HG02885 (cell line): Measurements from ENCODE around the gene OTOG.
A peak's percentile ranks its signal among the peaks of the same experiment; 100 is the strongest.

Experiments used
- ATAC-seq: cut with Tn5 transposase; IDR thresholded peaks from one replicate; pipeline ENCODE4 v1.9.1; 2021; ENCODE audit warnings: mild to moderate bottlenecking; ENCODE audit not compliant: unreplicated experiment, poor library complexity

OTOG gene

GRCh38 chr11:17580271-17580670, 33.2 kb downstream of the OTOG start:
- ATAC-seq, result no peak

DNA sequence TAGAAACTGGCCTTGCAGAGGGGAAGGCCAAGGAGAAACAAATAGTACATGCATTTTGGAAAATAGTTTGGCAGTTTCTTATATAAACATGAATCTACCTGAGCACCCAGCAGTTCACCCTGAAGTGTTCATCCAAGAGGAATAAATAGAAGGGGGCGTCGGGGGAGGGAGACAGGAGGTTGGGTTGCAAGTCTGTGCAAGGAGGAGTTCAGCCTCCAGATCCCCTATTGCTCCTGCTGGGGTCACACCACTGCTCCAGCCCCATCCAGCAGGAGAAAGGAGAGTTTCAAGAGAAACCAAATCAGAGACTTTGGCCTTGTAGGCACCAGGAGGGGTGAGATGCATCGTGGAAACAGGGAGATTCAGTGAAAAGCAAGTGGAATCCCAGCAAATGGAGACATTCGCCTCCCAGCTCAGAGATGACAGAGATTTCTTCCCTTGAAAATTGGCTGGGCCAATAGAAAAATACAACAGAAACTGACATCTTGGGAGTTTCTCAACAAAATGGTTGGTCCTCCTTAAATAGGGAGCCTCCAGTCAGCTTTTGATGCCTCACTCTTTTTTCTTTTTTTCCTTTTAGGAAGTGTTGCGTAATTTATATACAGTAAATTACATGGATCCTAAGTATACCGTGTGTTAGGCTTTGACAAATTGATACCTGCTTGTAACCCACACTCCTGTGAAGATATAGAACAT, 34.1 kb downstream of the OTOG start:
- ATAC-seq, result no peak

DNA sequence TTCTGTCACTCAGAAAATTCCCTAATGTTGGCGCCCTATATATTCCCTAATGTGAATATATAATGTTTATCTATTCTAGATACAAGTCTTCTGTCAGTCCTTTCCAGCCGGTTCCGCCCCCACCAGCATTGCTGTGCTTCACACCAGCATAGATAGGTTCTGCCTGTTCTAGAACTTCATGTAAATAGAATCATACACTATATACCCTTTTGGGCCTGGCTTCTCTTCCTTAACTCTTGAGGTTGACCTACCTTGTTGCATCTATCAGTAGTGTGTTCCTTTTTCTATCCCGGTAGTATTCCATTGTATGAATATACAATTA, 34.6 kb downstream of the OTOG start:
- ATAC-seq, result no peak

GRCh38 chr11:17585911-17586695, 39.0 kb downstream of the OTOG start:
- no peak for ATAC-seq

DNA sequence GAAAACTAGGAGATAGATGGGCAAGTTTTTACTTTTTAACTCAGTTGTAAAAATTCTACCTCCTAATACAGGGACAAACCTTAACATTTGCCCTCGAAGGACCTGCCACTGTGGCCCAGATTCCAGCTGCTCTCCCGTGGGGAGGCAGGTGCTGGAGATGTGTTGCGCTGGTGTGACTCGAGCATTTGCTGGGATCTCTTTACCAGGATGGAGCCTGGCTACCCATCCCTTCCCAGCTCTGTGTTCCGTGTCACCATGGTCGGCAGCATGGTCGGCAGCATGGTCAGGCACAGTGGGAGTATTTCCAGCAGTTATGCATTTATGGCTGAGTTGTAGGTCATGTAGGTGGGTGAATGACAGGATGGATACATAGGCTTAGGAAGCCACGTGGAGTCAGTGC, 41.1 kb downstream of the OTOG start:
- no peak for ATAC-seq

DNA sequence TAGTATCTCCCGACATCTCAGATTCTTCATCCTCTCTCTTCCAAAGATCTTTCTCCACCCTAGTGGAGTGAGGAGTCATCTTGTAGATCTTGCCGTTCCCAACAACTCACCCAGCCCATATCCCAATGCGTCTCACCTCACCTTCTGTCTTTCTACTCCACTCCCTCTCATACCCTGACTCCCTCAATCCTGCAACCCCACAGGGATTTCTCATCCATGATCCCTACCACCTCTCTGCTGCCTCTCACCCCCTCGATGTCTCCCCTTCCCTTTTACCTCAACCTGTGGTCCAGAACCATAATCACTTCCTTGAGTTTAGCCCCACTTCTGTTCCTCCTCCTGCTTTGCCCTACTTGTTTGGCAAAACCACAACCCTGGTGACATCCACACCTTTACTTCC, 41.7 kb downstream of the OTOG start:
- no peak for ATAC-seq

- ATAC-seq, result no peak
These were observed 43.4 kb downstream of the OTOG start for GRCh38 chr11:17590463-17590862.

- no peak for ATAC-seq
These were observed 44.2 kb downstream of the OTOG start for GRCh38 chr11:17591293-17591692.

- no peak for ATAC-seq
These were observed 46.6 kb downstream of the OTOG start for GRCh38 chr11:17593466-17594245.

DNA sequence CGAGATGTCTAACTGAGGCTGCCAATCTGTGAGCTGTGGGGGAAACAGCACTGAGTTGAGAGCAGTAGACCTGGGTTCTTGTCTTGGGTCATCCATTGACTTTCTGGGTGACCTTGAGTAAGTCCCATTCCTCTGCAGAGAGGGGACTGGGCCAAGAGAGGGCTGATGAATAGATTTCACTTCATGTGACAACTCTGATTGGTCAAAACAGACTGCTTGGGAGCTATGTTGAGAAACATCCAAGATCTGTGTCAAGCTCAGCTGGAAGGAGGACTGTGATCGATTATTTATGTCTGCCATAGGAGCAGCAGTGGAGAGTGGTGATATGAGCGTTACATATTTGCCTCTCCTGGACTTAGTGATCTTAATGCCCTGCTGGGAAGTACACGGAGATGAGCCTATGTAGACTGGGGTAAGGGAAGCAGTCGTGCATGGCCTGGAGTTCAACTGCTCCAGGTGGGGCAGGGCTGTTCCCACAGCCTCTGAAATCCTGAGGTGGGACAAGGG, 47.7 kb downstream of the OTOG start:
- ATAC-seq, result no peak

GRCh38 chr11:17595526-17596309, 48.7 kb downstream of the OTOG start:
- no peak for ATAC-seq

DNA sequence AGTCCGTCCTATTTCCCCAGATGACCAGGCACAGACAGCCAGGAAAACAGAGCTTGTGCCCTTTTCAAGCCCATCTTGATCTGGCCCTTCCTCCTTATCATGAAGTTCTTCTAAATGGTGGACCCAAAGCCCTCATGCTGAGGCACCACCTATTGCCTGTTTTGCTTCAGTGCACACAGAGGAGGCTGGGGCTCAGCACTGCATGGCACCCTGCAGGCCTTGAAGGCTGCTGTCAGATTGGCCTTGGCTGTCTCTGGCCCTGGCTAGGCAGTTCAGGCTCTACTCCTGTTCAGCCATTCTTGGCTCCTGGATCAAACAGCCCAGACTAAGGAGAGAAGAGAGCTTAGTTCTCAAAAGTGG, 49.2 kb downstream of the OTOG start:
- no peak for ATAC-seq

- ATAC-seq, result no peak
These were observed 49.7 kb downstream of the OTOG start for GRCh38 chr11:17596711-17597110.

- ATAC-seq, result no peak
These were observed 50.7 kb downstream of the OTOG start for GRCh38 chr11:17597770-17598169.

GRCh38 chr11:17598700-17599459, 51.8 kb downstream of the OTOG start:
- peak; percentile 88 for ATAC-seq

DNA sequence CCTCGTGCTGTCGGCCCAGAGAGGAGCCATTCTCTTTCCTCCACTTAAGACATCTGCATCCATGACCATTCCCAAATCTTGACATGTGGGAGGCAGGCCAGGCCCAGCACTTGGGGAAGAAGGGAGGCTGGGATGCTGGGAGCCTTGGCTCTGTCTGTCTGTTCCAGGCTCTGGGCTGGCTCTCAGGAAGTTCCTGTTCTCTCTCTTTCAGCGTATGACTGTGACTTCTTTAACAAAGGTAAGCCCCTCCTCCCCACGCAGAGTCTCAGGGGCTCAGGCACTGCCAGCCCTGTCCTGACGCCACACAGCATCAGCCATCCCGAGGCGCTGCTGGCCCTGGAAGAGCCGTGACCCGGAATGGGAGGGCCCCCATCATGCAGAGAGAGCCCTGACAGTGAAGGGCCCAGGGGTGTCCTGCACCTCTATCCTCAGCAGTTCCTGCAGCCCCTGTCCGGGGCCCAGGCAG, 52.4 kb downstream of the OTOG start:
- no peak for ATAC-seq

DNA sequence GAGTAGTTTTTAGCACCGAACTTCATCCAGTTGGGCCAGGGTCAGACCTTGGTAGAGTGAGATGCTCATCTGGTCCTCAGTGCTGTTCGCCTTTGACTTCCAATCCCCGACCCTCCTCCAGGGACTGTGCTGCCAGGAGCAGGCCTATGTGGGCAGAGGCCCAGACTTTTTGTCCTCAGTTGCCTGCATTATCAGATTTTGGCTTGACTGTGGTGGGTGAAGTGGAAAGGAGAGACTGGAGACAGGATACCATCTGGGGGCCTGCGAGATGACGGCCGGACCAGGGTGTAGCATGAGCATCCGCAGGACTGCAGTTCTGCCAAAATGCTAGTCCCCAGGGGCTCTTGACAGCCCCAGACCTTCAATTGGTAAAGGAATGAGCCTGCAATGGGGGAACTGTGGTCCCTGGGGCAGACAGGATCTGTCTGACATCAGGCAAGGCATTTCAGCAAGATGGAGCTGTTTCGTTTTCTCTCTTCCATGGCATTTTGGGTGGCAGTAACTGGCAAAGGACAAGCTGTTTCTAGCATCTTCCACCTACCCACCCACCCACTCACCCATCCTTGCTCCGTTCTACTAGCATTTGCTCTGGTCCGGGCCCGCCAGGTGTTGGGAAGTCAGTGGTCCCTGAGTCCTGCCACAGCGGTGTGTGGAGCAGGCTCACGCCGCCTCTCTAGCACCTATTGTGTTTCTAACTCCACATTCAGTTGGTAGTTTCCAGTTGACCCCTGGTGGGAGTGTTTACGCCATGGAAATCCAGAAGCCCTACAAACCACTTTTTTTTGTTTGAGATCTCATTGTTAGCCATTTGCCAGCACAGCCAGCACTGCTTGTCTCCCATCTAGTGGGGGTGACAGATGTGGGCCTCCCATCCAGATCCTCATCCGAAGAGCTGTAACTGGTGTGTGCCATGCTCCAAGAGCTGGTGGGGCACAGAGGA, 53.5 kb downstream of the OTOG start:
- ATAC-seq, result no peak

DNA sequence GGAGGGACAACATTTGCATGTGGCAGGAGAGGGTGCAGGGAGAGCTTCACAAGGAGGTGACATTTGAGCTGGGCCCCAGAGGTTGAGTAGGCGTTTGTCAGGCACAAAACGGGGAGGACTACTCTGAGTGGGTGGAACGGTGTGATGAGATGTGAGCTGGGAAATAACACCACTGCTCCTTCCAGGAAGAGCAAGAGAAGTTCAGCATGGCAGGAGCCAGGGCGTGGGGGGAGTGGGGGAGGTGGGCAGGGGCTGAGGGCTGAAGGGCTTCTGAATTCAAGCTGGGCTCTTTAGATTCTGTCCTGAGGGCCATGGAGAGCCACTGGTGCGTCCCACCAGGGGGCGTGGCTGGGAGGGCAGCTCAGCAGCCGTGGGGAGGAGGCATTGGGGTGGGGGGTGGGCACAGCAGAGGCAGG, 54.2 kb downstream of the OTOG start:
- ATAC-seq, result no peak

GRCh38 chr11:17601676-17602075, 54.6 kb downstream of the OTOG start:
- no peak for ATAC-seq
